Stimulated activated CD8-positive, alpha-beta memory T cell treated with anti-CD3 and anti-CD28 coated beads, Interleukin-7, amount 100 ng/mL, for 48 hours (primary cell): ENCODE results near the gene INPP5E.

Source experiments
- DNase-seq, 2 donors: peaks; one replicate each; pipeline ENCODE4 v3.0.0-alpha.2; 2020; ENCODE audit warnings: low read depth in 1 of 2; ENCODE audit errors: extremely low read depth in 1 of 2

Gene INPP5E

GRCh38 chr9:136448655-136449054 is 9.0 kb upstream of the INPP5E start:
- no peak for DNase-seq

- DNase-seq, result no peak
Measured at GRCh38 chr9:136447173-136447778, 7.6 kb upstream of the INPP5E start.

GRCh38 chr9:136445799-136446198 is 6.2 kb upstream of the INPP5E start:
- DNase-seq, result no peak

- DNase-seq, result no peak
Measured at GRCh38 chr9:136444102-136444501, 4.5 kb upstream of the INPP5E start.

GRCh38 chr9:136443687-136444086 is 4.0 kb upstream of the INPP5E start:
- DNase-seq, result no peak

DNA sequence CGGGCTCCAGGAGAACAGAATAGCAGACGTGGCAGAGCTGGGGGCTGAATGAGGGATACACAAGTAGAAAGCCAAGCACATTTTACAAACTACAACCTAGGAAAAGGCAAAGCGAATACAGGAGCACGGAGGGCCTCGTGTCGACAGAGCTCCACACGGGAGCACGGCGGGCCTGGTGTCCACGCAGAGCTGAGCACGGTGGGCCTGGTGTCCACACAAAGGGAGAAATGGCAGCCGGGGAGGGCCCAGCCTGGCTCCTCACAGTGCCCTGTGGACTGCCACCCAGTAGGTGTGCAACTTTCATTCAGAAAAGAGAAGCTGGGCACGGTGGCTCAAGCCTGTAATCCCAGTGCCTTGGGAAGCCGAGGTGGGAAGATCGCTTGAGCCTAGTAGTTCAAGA is 3.4 kb upstream of the INPP5E start:
- DNase-seq, result no peak

GRCh38 chr9:136442265-136442664 is 2.6 kb upstream of the INPP5E start:
- DNase-seq, result no peak

GRCh38 chr9:136441681-136442245 is 2.1 kb upstream of the INPP5E start:
- DNase-seq, result no peak

GRCh38 chr9:136441191-136441680 is 1.6 kb upstream of the INPP5E start:
- no peak for DNase-seq

GRCh38 chr9:136438548-136439480 is 831 bp downstream of the INPP5E start:
- peak; percentile 46 to 47 for DNase-seq

GRCh38 chr9:136437839-136438547 is 1.7 kb downstream of the INPP5E start:
- no peak for DNase-seq

- no peak for DNase-seq
Measured at GRCh38 chr9:136437430-136437829, 2.2 kb downstream of the INPP5E start.

DNA sequence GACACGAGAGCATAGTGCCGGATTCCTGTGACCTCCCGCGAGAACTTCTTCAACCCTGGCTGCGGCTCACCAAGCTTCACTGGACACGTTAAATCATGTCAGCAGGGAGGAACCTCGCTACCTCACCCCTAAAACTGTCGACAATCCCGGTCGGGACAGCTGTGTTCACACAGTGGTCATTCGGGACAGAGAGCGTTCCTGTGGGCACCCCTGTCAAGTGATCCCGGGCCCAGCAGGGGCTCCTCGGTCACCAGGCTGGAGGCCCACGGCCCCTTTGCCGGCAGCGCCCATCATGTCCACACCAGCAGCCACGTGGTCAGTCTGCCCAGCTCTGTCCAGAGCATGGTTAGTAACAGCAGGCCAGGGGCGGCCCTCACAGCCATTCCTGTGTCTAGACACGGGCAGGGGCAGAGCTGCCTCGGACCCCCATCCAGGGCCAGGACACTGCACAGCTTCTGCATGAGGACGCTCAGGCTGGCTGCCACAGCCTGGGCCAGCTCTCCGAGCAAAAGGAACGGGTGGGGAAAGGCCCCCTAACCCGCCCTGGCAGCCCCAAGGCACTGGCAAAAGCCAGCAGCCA is 3.5 kb downstream of the INPP5E start:
- DNase-seq, result no peak

- DNase-seq, result no peak
Measured at GRCh38 chr9:136434580-136435169, 5.0 kb downstream of the INPP5E start.

DNA sequence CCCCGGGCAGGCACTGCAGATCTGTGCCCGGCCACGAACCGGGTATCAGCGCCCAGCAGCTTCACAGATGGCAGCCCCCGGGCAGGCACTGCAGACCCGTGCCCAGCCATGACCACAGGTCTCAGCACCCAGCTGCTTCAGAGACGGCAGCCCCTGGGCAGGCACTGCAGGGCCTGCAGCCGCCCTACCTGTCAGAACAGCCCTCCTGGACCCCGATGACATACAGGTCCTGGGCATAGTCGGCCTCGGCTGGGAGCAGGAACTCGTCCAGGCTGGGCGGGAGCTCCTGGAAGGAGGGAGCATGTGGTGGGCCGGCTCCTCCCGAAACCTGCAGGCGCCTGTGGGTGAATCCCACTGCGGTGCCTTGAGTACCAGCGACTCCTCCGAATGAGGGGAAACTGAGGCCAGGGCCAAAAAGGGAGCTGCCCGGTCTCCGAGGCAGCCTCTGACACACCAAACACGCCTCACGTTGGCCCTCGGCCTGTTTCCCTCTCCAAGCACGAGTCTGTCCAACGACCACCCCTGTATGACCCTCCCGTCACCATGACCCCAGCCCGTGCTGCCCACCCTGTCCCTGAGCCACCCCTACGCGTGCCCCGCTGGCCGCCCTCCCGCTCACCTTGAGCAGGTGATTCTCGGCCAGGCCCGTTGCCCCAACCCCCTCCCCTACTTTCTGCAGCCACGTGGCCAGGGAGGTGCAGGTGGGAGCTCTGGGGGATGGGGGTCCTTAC is 5.6 kb downstream of the INPP5E start:
- no peak for DNase-seq

DNA sequence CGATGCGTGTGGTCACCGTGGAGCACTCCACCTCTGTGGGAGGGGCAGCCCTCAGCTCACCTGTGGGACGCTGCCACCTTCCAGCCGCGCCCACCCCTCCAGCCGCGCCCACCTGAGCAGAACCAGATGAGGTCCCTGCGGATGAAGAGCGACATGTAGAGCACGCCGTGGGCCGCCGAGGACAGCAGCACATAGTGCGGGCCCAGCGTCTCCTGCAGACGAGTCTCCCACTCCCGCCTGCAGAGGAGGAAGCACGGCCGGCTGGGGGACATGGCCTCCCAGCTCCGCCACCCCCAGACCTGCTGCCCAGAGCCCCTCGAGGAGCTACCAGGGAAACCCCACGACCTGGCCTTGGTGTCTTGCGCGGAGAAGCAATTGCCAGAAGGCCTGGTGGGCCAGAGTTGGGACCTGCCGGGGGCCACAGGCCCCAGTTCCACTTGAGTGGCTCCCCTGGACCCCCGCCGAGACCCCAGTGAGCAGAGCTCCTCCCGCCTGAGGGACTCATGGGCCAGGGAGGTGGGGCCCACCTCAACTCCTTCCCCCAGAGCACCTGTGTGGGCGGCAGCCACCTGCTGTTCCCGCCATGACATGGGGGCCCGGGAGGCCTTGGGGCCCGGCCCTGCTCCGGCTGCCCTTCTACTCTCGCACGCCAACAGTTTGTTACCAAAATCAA is 6.5 kb downstream of the INPP5E start:
- no peak for DNase-seq

DNA sequence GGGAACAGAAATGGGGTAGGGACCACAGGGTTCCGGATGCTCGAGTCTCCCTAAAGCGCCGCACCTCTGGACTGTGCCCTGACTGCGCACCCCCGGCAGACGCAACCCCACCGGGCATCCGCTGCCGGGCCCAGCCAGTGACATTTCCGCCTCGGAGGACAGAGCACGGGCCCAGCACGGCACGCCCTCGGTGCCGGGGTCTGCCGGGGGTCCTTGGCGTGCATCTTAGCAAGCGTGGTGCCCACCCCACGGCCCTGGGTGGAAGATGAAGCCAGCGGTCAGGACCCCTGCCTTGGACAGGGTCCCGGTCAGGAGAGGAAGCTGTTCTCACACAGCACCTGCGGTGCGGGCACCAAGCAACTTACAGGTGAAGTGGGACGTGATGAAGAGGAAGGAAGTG is 7.1 kb downstream of the INPP5E start:
- no peak for DNase-seq

DNA sequence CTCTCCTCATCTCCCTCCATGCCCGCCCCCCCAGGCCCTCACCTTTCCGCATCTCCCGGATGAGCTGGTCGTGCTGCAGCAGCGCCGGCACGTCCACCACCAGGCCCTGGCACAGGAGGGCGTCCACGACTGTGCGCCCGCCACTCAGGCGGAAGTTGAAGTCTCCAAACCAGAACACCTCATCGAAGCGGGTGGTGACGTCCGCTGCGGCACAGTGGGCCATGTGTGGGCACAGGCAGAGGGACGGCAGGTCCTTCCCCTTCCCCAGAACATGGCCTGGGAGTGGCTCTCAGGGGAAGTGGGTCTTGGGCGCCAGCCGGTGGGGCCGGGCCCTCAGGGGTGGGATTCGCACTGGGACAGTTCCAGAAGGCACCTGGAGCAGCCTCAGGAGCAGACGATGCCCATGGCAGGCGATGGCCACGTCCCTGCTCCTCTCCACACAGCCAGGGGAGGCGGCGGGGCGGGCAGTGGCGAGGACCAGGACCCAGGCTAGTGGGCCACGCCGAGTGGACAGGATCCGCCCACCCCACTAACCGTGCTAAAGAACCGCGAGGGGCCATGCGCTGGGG is 7.8 kb downstream of the INPP5E start:
- DNase-seq, result no peak
